LNCaP clone FGC (cell line): ENCODE data around the gene SCOC.
A peak's percentile ranks its signal among the peaks of the same experiment; 100 is the strongest.

Experiments
- DNase-seq: peaks from one replicate; pipeline ENCODE4 v3.0.0-alpha.2; 2011; ENCODE audit warnings: low read depth
- H3K4me3 ChIP-seq: 2 replicates; pipeline ENCODE4 v1.5.1; 2011; ENCODE audit warnings: mild to moderate bottlenecking, low read depth, low read length, control low read depth
- TF ChIP-seq, protein P1 (sequence below): IDR thresholded peaks from 2 replicates; pipeline ENCODE4 v1.5.1; 2012; ENCODE audit warnings: mild to moderate bottlenecking; ENCODE audit not compliant: control insufficient read depth, insufficient read depth; ENCODE audit errors: extremely low read depth

Gene SCOC

DNA sequence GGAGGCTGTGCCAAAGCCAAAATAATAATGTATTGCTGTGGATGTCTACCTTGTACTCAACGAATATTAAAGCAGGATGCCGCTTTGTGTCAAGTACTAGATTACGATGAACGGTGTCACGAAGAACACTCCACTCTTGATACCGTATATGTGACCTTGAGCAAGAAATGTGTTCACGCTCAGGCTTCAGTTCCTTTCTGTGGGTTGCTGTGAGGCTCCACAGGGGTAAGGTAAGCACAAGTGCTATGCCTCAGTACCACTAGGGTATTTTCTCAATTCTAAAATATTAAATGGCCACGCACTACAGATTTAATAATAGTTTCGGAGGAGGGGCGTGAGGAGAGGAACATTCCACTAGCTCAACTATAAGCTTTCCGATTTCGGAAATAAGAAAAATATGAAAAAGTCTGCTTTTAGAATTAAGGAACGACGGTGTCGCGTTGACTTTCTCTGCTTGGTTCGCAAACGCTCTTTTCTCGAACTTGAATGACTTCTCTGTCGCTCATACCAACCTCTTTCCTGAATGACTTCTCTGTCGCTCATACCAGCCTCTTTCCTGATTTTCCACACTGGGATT is 607 bp upstream of the SCOC start:
- H3K4me3 ChIP-seq, result peak overlapping the region; percentile 89
- DNase-seq, result no peak
- TF ChIP-seq, protein P1, sequence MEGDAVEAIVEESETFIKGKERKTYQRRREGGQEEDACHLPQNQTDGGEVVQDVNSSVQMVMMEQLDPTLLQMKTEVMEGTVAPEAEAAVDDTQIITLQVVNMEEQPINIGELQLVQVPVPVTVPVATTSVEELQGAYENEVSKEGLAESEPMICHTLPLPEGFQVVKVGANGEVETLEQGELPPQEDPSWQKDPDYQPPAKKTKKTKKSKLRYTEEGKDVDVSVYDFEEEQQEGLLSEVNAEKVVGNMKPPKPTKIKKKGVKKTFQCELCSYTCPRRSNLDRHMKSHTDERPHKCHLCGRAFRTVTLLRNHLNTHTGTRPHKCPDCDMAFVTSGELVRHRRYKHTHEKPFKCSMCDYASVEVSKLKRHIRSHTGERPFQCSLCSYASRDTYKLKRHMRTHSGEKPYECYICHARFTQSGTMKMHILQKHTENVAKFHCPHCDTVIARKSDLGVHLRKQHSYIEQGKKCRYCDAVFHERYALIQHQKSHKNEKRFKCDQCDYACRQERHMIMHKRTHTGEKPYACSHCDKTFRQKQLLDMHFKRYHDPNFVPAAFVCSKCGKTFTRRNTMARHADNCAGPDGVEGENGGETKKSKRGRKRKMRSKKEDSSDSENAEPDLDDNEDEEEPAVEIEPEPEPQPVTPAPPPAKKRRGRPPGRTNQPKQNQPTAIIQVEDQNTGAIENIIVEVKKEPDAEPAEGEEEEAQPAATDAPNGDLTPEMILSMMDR, result no peak

DNA sequence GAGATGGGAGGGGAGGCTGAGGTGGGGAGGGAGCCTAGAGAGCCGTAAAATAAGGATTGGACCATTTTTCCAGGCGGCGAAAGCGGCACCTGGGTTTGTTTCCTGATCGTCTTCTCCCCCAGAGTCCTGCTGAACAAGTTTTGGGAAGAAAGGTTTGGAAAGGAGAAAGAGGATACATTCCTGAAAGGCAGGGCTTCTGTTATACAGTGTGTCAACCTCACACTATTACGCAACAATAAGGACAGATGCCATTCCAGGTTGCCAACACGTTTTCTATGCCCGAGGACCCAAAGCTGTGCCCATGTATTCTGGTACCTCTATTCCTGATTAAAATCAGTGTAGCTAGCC is 658 bp downstream of the SCOC start:
- TF ChIP-seq, protein P1, result no peak
- no peak for DNase-seq
- H3K4me3 ChIP-seq, result peak overlapping the region; percentile 89

DNA sequence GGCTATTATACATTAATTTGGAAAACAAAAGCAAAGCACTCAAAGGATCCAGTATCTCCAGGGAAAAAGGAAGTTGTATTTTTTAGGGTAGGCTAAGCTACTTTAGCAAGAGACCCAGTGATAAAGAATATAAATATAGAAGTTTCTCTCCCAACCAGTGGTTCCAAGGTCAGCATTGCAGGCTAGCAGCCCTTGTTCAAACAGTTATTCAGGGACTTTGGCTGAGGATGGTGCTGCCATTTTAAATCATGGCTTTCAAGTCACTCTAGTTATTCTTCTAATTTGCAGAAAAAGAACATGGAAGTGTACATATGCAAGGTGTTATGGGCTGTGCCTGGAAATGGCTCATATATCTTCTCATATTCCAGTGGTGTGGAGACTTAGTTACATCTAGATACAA is 9.3 kb downstream of the SCOC start:
- TF ChIP-seq, protein P1, result no peak
- no peak for DNase-seq
- H3K4me3 ChIP-seq, result no peak overlapping the region

DNA sequence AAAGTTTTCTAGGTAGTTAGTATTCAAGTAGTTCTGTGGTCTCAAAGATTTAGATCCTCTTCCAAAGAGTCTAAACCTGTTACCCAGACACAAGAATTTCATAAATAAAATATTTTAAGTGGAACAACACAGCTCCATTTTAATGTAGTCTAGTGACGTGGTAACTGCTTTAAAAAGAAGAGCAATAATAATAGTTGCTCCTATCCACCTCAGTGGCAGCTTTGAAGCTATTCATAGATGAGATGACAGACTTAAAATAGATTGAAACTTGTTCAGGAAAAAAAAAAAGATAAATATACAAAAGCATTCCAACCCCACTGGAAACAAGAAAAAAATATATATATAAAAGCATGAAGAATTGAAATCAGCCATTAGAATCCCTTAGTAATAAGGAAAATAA is 14.6 kb downstream of the SCOC start:
- no peak overlapping the region for H3K4me3 ChIP-seq
- TF ChIP-seq, protein P1, result no peak

DNA sequence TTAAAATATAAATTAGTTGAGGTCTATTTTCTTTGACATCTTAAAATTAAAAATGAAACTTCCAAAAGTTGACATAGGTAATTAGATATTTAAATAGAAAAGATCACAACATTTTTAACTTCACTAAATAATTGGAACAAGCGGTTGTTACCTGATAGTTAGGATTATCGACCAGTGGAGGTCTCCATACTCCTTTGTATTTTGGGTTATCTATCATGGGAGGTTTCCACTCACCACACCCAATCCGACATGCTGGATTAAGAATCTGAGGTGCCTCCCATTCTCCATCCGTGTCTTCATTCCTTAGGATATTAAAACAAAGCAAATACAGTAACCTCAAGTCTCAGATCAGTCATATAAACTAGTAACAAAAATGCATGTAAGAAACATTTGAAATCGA is 22.2 kb downstream of the SCOC start:
- no peak for DNase-seq
- H3K4me3 ChIP-seq, result no peak overlapping the region
- TF ChIP-seq, protein P1, result no peak

More for the DNA sequence above, 14.6 kb downstream of the SCOC start:
- DNase-seq, result no peak

DNA sequence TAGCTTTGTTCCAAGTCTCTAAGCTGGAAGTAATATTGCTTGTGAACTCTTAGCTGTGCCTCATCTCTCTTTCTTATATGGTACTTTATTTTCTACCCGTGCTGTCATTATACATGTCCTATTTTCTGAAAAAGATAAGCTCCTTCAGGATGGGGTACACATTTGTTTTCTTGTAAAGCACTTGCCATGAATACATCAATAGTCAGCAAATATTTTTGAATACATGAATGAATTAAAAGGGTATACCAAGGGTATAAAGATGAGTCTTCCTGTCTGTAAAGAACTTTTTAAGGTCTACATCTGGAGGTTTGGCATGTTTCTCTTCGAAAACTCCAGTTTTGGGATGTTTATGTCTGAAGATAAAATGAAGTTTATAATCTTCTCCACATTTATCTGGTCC is 26.7 kb downstream of the SCOC start:
- no peak overlapping the region for H3K4me3 ChIP-seq
- DNase-seq, result no peak
- TF ChIP-seq, protein P1, result no peak

DNA sequence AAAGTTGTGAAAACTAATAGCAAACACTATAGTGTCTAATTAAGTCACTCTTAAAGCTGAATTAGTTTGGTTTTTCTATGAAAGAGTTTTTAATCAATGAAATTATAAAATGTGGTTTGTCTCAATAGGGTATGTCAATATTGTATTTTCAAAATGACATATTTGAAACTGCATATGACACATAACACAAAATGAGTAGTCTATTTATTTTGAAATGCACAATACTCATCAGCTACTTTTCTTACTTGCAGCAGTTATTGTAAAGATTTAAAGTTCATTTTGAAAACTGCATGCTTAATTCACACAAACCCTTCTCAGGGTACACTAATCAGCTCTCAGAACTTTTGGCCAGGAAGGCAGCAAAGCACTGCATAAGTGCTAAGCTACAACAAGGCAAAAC is 32.8 kb downstream of the SCOC start:
- TF ChIP-seq, protein P1, result no peak
- no peak overlapping the region for H3K4me3 ChIP-seq
- no peak for DNase-seq
